HG02642 (cell line): ENCODE results near the gene MYO1C.
"Not testable (repeated sequence)": the region's sequence is repeated elsewhere in the genome, so short reads cannot be mapped to it uniquely, and the experiment has no call there.

ENCODE experiments used
- ATAC-seq: cut with Tn5 transposase; IDR thresholded peaks from one replicate; pipeline ENCODE4 v1.9.1; 2021; ENCODE audit warnings: mild to moderate bottlenecking; ENCODE audit not compliant: unreplicated experiment, poor library complexity

Gene MYO1C

DNA sequence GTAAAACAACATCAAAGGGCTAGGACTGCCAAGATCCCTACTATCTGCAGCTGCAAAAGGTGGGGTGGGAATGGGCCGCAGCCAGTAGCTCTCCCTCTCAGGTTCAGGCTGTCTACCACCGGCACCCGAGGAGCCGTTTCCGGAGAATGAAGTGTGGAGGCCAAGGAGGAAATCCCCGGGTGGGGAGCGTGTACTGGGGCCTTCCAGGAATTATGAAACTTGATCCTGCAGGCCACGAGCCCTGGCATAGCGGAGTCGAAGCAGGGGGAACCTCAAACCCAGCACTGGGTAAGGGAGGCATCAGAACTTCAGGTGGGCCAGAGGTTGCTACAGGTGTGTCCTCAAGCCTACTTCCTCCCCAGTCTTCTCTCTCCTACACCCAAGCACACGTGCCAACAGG, 18.8 kb upstream of the MYO1C start:
- ATAC-seq: no peak

DNA sequence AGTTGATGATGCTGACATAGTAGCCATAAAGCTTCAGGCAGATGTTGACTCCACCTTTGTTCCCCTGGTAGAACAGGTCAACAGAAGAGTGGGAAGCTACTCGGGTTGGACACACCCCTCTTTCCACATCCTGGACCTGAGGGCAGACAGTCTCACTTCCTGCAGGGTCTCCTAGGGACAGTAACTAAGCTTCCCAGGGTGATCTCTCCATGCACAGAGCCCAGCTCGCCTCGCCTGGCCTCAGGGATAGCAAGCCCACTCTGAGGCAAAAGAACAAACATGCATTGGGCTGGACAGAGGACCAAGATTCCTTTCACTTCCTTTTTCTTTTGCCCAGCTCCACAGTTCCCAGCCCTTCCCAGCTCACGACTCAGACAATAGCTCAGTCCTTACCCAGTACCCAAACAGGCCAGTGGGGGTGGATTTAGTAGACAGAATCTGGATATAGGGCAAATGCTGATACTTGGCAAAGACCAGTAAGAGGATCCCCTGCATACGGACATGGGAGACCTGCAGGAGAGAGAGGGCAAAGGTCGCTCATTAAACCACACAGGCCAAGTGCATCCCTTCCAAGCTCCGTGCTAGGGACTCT, 16.9 kb upstream of the MYO1C start:
- no peak for ATAC-seq

DNA sequence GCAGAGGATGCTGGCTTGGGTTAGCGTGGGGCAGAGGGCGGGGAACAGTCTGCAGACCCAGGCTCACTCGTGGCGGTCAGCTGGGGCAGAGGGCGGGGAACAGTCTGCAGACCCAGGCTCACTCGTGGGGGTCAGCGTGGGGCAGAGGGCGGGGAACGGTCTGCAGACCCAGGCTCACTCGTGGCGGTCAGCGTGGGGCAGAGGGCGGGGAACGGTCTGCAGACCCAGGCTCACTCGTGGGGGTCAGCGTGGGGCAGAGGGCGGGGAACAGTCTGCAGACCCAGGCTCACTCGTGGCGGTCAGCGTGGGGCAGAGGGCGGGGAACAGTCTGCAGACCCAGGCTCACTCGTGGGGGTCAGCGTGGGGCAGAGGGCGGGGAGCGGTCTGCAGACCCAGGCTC, 16.2 kb upstream of the MYO1C start:
- ATAC-seq: not testable (repeated sequence)

DNA sequence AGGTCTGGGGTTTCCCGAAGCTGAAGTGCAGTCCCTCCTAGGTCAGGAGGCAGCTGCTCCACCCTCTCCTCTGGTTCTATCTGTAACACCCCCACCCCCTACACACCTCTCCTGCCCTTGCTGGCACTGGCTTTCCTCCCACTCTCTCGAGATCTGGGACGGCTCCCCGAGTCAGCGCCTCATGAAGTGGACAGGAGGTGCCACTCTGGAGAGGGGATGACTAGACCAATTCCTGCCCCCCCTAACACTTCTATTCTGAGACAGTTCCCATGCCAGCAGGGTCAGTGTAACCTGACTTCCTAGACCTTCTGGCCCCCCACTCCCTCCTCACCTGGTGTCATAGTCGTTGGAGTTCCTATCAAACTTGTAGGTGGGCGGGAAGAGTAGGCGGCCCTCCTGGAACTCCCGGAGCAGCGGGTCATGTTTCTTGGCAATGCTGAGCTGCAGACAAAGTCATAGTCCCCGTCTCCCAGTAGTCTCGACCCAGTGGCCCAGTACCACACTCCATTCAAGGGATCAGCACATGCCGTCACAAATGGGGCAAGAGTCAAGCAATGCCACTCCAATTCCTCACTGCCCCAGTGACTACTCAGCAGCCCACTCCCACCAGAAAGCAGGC, 14.3 kb upstream of the MYO1C start:
- no peak for ATAC-seq

DNA sequence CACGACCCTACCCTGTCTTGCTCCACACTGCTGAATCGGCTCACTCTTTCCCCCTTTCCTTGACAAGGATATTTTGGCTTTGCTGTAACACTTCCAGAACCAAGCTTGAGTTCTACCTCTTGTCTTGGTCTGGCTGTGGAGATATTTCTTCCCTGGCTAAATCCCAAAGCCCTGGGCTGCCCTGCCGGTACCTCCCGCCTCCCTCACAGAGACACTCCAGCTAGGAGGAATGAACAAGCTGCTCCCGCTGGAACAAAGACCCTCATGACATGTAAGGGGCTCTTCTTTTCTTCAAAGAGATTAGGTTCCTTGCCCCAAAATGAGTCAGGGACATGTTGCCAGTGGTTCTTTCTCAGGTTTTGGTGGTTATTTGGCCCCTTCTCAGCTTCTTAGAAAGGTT, 13.1 kb upstream of the MYO1C start:
- ATAC-seq: no peak

DNA sequence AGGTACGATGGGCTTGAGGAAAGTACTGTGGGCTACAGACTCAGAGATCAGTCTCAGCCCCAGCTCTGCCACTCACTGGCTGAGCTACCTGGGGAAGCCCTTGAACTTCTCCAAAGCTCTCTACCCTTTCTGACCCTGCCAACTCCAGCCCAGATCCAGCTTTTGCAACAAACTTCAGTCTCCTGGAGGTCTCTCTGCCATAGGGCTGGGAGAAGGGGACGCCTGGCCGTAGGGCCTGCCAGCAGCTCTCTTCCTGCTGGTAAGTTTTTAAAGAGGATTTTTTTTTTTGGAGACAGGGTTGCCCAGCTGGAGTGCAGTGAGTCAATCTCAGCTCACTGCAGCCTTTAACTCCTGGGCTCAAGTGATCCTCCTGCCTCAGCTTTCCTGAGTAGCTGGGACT, 12.4 kb upstream of the MYO1C start:
- no peak for ATAC-seq

DNA sequence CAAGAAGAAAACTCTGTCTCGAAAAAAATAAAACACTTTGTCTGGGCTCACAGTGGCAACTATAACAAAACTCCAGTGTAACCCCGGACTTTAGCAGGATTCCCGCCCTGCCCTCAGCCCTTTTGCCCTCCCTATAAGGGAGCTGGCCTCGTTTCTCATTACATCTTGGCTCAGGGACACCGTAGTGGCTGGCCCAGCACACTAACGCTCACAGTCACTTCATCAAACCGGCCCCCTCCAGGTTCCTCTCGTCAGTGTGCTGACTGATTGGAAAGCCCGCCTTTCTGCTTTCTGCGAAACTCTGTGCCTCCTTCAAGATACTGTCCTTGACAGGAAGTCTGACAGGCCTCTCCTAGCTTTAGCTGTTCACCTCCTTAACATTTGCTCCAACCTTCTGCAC, 11.2 kb upstream of the MYO1C start:
- no peak for ATAC-seq

DNA sequence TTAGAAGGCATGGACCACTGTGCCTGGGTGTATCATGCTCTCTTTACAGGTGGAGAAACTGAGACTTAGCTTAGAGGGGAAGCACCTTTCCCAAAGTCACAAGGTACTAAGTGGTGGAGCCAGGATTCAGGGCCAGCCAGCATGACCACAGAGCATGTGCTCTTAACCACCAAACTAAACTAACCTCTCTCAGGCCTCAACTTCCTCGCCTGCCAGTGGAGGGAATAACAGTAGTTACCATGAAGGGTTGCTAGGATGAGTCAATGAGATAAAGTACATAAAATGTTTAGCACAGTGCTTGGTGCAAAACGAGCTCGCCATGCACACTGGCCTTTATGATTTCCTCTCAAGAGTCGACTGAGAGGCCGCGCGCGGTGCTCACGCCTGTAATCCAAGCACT, 6.4 kb upstream of the MYO1C start:
- ATAC-seq: no peak

DNA sequence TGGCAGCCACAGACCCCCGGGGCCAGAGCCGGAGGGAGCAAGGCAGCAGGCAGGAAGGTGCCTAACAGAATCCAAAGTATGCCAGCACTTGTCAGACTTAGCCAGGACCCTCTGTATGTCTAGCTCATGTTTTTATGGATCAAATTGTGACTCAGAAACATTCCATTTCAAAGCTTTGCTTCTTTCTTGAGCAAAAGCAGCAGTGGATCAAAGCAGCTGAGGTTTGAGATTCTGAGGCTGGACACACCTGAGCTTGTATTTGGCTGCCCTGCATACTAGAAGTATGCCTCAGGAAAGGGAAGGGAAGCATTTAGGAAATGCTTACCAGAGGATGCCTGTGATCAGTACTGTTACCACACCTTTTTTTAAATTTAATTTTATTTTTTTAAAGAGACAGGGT, 5.7 kb upstream of the MYO1C start:
- no peak for ATAC-seq

DNA sequence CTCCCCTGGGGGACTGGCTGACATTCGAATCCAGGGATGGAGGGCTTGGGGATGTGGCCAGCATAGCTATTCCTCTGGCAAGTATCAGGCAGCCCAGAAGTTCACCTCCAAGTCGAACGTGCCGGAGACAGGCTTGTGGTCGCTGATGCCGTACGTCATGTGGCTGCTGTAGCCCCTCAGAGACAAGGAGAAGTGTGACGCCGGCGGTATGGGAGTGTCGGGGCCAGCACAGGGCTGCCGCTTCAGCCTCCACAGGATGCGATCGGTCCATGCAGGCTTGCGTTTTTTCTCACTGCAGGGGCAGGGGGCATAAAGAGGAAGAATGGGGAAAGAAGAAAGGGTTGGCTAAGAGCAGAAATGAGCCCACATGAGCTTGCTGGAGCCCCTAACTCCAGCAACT, 5.3 kb upstream of the MYO1C start:
- no peak for ATAC-seq

DNA sequence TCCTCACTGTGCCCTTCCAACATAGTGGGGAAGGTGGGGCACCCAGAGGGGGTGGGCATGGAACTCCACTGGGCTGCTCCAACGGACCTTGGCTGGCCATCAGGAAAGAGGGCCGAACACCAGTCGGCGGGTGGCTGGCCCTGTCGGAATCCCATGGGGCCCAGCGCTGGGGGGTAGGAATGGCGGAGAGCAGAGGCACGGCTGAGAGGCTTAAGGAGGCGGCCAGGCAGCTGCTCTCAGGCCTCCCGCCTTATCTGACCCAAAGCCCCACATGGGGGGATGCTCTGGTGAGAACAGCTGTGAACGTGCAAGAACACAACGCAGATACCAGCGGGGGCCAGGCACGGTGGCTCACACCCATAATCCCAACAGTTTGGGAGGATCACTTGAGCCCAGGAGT, 4.4 kb upstream of the MYO1C start:
- ATAC-seq: no peak

DNA sequence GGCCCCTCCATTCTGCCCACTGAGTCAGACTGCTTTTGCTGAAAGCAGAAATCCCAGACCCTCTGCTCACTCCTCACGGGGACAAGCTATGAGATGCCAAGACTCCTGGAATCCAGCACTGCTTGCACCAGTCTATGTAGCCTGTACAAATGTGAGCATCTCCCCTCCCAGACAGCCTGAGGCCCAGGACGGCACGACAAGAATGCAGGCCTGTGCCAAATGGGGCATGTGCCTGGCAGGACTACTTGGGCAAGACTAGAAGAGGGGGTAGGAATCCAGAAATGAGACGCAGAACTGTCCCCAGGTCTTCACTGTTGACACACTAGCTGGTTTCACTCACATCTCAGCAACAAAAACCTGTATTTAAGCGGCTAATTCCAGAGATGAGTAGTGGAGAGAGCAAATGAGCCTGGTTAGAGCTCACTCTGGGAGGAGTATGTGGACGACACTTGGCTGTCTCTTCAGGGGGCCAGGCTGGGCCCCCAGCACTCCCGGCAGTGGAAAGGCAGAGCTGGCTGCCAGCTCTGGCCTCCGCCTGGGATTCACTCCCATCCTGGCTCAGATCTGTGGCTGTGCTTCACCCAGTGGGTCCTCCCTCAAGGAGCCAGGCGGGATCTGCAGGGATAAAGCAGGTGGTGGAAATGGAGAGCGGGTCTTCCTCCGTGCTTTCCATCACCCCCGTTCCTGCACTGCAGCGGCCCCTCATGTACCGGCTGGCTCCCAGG, 2.9 kb upstream of the MYO1C start:
- no peak for ATAC-seq

DNA sequence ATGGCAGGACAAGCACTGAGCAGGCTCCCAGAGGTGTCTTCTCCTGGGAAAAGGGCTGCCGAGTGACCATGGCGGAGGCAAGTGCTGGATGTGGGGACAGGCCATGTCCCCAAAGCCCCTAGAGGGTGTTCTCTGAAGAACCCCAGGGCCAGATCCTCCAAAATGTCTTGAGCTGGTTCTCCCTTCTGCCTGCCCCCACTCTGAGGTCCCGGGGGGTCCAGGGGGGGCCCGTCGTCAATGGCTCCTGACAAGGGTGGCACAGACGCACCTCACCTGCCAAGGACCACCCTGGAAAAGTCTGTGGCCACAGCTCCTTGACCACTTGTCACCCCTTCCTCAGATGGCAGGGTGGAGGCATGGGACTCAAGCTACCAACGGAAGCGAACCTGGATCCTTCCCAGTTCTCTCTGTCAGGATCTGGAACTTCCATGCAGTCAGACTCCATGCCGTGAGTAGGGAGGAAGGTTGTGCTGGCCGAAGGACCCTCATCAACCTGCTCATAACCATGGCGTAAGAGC, 2.3 kb upstream of the MYO1C start:
- ATAC-seq: no peak

DNA sequence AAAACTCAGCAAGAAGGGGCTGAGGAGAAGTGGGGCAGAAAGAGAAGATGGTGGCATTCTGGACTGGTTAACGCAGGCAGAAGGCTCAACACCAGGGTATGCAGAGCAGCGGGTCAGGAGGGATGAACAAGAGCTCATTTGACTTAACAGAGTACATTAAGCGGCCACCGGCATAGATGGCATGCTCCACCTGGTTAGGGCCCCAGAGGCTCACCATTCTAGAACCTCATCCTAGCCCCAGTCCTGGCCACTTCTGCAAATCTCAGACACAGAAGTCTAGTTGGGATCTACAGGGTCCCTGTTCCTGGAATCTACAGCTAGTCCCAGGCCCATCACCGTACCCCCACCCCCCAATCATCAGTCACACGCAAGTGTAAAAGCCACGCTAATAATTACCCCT, 1.7 kb upstream of the MYO1C start:
- no peak for ATAC-seq

DNA sequence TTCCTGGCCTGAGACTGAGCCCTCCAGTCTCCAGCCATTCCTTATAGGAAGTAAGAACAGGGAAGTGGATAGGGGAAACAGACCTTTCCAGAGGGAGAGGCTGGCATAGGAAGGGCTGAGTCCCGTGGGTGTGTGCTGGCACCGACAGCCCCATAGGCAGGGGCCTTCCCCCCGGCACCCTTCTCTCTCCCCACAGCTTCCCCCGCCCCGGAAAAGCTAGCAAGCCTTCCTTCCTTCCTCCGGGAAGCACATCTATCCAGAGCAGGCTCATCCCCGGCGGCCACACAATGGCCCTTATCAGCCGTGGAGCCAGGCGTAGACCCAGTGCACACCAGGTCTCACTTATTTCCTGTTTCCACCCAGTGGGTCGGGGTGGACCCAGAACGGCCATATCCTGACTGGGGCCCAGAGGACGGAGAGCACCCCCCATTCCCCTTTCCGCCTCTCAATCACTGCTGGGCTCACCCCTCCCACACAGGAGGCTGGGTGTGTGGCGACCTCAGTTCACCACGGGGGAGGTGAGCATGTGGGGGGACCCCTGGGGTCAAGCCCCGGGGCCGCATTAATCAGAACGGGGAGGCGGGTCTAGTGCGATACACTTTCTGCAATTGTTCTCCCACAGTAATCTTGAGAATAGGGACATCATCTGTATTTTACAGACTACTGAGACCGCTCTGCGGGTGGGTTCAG, 950 bp upstream of the MYO1C start:
- ATAC-seq: no peak

DNA sequence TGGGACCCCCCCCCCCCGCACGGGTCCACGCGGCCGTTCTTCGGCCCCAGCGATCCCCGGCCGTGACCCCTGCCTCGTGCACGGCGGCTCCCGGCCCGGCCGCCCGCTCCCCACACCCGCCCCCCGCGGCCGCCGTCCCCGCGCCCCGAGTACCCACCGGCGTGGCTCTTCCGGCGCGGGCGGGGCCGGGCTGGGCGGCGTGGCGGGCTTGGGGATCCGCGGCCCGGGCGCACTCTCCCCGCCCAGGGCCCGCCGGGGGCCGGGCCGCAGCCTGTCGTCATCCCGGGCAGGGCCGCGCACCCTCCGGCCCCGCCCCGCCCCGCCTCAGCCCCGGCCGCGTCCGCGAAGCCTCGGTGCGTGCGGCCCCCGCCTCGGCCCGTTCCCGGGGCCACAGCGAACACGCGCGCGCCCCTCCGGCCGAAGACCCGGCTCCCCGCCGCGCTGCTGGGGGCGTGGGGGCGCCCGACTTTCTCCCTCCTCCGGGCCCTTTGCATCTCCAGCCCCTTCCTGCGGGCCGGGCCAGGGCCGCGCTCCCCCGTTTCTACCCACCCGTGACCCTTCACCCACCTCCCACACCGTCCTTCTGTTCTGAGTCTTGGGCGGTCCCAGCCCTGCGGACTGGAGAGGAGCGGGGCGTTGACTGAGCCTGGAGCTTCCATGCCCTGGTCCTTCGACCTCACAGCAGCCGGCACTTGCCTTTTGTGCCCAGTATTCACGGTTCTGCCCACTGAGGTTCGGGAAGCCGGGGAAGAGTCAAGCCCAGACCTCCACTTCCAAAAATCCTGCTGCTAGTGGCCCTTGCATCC, 840 bp downstream of the MYO1C start:
- peak; percentile 53 for ATAC-seq

DNA sequence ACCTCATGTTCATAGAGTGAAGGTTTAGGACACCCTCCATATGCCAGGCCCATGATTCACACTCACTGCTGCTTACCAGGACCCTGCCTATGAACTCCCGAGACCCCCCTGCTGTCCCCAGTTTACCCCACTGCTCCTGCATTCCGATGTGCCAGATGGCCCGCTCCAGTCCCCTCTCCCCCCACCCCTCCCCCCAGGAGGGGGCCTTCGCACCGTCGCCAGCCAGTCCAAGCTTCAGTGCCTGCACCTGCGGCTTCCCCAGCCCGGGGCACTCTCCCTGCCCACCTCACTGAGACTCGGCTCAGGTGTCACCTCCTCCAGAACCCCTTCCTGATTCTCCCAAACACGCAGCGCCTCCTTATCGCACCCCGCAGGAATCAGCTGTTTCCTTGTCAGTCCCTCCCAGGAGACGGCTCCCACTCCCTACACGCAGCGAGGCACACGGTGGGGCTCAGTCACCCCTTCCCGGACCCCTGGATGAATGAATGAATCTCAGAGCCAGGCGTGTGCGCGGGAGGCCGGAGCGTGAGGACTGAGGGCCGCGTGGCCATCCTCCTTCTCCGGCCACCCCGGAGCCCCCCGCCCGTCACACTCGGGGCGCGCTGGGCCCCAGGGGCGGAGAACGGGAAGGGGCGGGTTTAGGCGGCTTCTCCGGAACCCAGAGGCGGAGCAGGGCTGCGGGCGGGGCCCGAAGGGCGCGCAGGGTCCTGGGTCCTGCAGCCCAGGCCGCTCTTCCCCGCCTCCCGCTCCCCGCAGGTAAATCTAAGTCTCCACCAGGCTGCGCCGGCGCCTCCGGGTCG, 1.6 kb downstream of the MYO1C start:
- ATAC-seq: peak; percentile 50

DNA sequence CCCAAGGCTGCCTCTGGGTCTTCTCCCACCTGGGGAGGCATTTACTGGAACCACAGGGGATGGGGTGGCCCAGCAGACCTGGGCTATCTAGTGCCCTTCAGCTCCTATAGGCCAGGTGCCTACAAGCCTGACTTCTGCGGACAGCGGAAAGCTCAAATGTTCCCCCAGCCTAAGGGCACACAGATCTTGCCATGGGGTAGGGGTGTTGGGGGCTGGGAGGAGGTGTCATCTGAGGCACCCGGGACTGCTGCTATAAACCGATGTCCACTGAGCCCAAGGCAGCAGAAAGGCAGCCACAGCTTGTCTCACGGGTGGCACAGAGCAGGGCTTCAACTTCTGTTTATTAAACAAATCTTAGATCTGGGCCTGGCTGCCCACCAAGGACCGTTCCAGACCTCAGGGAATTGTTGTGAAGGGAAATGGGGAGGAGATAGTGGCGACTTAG, 3.6 kb downstream of the MYO1C start:
- ATAC-seq: no peak
